CD14-positive monocyte (primary cell): ENCODE measurements around the gene EPB41L2. TPM values are rescaled to one million over a fixed set of nuclear protein-coding genes. Genes with fewer than 3 reads are reported as not detected.

ENCODE experiments used
- DNase-seq, 3 donors: peaks; one replicate each; pipeline ENCODE4 v3.0.0-alpha.2; 2011 to 2022
- H2AFZ ChIP-seq: 2 replicates; pipeline ENCODE4 v1.6.0; 2012; ENCODE audit warnings: mild to moderate bottlenecking, low read depth, low read length, inconsistent platforms; ENCODE audit not compliant: insufficient read depth, poor library complexity, severe bottlenecking
- H3K27ac ChIP-seq, 2 donors: 1 replicate in 1 of 2; 2 replicates in 1 of 2; pipeline ENCODE4 v1.5.1; 2012 to 2013; ENCODE audit warnings: low read length in 2 of 2, control low read depth in 1 of 2, inconsistent platforms in 1 of 2, low read depth in 1 of 2, mild to moderate bottlenecking in 1 of 2
- H3K27me3 ChIP-seq, 2 donors: one replicate each; pipeline versions ENCODE4 v1.6.0 to v1.6.1; 2011 to 2013; ENCODE audit warnings: low read length in 2 of 2; ENCODE audit not compliant: control insufficient read depth in 2 of 2, insufficient read depth in 2 of 2
- H3K36me3 ChIP-seq, 2 donors: replicated peaks in 1 of 2; 1 replicate in 1 of 2; 2 replicates in 1 of 2; pipeline versions ENCODE4 v1.5.1 to v1.6.1; 2012 to 2013; ENCODE audit warnings: low read length in 2 of 2, control low read depth in 1 of 2, inconsistent platforms in 1 of 2, mild to moderate bottlenecking in 1 of 2; ENCODE audit not compliant: insufficient read depth in 2 of 2, control insufficient read depth in 1 of 2
- H3K4me1 ChIP-seq, 2 donors: 1 replicate in 1 of 2; 2 replicates in 1 of 2; pipeline versions ENCODE4 v1.5.1 to v1.6.1; 2012 to 2013; ENCODE audit warnings: low read length in 2 of 2, control low read depth in 1 of 2, inconsistent platforms in 1 of 2, mild to moderate bottlenecking in 1 of 2, moderate library complexity in 1 of 2; ENCODE audit not compliant: insufficient read depth in 2 of 2, control insufficient read depth in 1 of 2
- H3K4me2 ChIP-seq: replicated peaks from 2 replicates; pipeline ENCODE3; 2012; ENCODE audit warnings: low read length, moderate library complexity, mild to moderate bottlenecking; ENCODE audit not compliant: poor library complexity, severe bottlenecking; ENCODE audit errors: extremely low read depth
- H3K4me3 ChIP-seq, 3 experiments: fragments of 200-600 bp in 1 of 3; sonication (generic) in 1 of 3; replicated peaks in 1 of 3; 1 replicate in 2 of 3; 2 replicates in 1 of 3; pipeline ENCODE4 v1.5.1; 2011 to 2013; ENCODE audit warnings: low read length in 3 of 3, mild to moderate bottlenecking in 3 of 3, control low read depth in 2 of 3, low read depth in 2 of 3, inconsistent platforms in 1 of 3, moderate library complexity in 1 of 3
- H3K79me2 ChIP-seq: 2 replicates; pipeline ENCODE4 v1.6.0; 2012; ENCODE audit warnings: mild to moderate bottlenecking, control low read depth, inconsistent platforms, low read length, moderate library complexity; ENCODE audit not compliant: insufficient read depth
- H3K9ac ChIP-seq: 2 replicates; pipeline ENCODE4 v1.6.0; 2017; ENCODE audit warnings: low read length, mild to moderate bottlenecking; ENCODE audit not compliant: insufficient read depth, poor library complexity, severe bottlenecking
- H3K9me3 ChIP-seq, 2 donors: replicated peaks in 1 of 2; 1 replicate in 1 of 2; 2 replicates in 1 of 2; pipeline versions ENCODE4 v1.5.1 to v1.6.1; 2012 to 2013; ENCODE audit warnings: low read length in 2 of 2, control low read depth in 1 of 2; ENCODE audit not compliant: control insufficient read depth in 1 of 2, insufficient read depth in 1 of 2
- H4K20me1 ChIP-seq: 2 replicates; pipeline ENCODE4 v1.6.0; 2012; ENCODE audit warnings: mild to moderate bottlenecking, low read length, control low read depth, moderate library complexity; ENCODE audit not compliant: insufficient read depth
- H3K27ac Mint-ChIP-seq, 7 donors: one replicate each; pipeline ENCODE4 v1.8.0; 2020; ENCODE audit warnings: mild to moderate bottlenecking in 7 of 7, mixed read lengths in 7 of 7, moderate library complexity in 6 of 7, inconsistent platforms in 2 of 7
- H3K27me3 Mint-ChIP-seq, 3 donors: one replicate each; pipeline ENCODE4 v1.8.0; 2021 to 2022; ENCODE audit warnings: low read depth in 3 of 3, mild to moderate bottlenecking in 3 of 3, mixed read lengths in 3 of 3, moderate library complexity in 3 of 3, inconsistent platforms in 1 of 3
- H3K36me3 Mint-ChIP-seq, 2 donors: one replicate each; pipeline ENCODE4 v1.8.0; 2020; ENCODE audit warnings: mixed read lengths in 2 of 2, inconsistent platforms in 1 of 2, mild to moderate bottlenecking in 1 of 2
- H3K4me1 Mint-ChIP-seq: one replicate; pipeline ENCODE4 v1.8.0; 2020; ENCODE audit warnings: mild to moderate bottlenecking, mixed read lengths
- H3K4me3 Mint-ChIP-seq, 2 donors: one replicate each; pipeline ENCODE4 v1.8.0; 2020; ENCODE audit warnings: mild to moderate bottlenecking in 2 of 2, mixed read lengths in 2 of 2, moderate library complexity in 1 of 2
- H3K9me3 Mint-ChIP-seq, 7 donors: one replicate each; pipeline ENCODE4 v1.8.0; 2020 to 2022; ENCODE audit warnings: mixed read lengths in 7 of 7, mild to moderate bottlenecking in 6 of 7, moderate library complexity in 6 of 7, inconsistent platforms in 2 of 7
- WGBS: methylation state at CpG from one replicate; pipeline ENCODE4 v1.1.5; 2013; ENCODE audit warnings: missing lambda C conversion rate; ENCODE audit not compliant: insufficient coverage; 5-methylcytosine and 5-hydroxymethylcytosine counted together
- intact Hi-C, 2 donors: fragments of 100-400 bp; cut with micrococcal nuclease; formaldehyde crosslinking; loops; one replicate each; pipeline versions ENCODE4 v1.15.0 to v1.15.1; 2023
- polyA plus RNA-seq, 3 donors: library from polyadenylated mRNA; depleted of rRNA in 1 of 3; unstranded in 2 of 3; stranded (reverse) in 1 of 3; fragments of 300-500 nt in 2 of 3; fragments of >200 nt in 1 of 3; fragmentation: Illumina TruSeq in 2 of 3; gene quantifications; 1 replicate in 2 of 3; 2 replicates in 1 of 3; pipeline ENCODE4 v1.2.3, GENCODE V29; 2012 to 2021
- TF ChIP-seq, protein P1 (sequence below): fragments of 200-600 bp; IDR thresholded peaks from one replicate; pipeline ENCODE4 v1.8.0; 2022; ENCODE audit warnings: antibody characterized with exemption, mild to moderate bottlenecking

EPB41L2 gene
- polyA plus RNA-seq, 3 donors, result 3.4 to 7.2 (median 4.6) TPM

DNA sequence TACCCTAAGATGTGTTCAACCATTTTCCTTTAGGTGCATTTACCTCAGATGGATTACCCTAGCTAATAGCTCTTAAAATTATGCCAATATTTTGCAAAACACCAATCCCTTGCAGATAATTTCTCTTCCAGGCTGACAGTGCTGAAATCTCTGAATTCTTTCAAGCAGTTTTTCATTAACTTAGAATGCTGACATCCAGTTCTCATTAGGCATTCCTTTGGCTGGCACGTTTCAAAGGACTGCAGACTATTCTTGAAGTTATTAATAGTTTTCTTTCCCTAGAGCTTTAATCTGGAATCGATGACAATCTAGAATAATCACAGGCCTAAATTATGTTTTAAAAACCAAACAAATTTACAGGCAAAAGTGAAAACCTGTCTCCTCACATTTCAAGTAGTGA lies 167.5 kb downstream of the EPB41L2 start:
- WGBS, result no CpG with 5 or more reads among the region's 2 CpGs
- H3K4me3 Mint-ChIP-seq, result no peak overlapping the region
- TF ChIP-seq, protein P1, sequence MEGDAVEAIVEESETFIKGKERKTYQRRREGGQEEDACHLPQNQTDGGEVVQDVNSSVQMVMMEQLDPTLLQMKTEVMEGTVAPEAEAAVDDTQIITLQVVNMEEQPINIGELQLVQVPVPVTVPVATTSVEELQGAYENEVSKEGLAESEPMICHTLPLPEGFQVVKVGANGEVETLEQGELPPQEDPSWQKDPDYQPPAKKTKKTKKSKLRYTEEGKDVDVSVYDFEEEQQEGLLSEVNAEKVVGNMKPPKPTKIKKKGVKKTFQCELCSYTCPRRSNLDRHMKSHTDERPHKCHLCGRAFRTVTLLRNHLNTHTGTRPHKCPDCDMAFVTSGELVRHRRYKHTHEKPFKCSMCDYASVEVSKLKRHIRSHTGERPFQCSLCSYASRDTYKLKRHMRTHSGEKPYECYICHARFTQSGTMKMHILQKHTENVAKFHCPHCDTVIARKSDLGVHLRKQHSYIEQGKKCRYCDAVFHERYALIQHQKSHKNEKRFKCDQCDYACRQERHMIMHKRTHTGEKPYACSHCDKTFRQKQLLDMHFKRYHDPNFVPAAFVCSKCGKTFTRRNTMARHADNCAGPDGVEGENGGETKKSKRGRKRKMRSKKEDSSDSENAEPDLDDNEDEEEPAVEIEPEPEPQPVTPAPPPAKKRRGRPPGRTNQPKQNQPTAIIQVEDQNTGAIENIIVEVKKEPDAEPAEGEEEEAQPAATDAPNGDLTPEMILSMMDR, result no peak

DNA sequence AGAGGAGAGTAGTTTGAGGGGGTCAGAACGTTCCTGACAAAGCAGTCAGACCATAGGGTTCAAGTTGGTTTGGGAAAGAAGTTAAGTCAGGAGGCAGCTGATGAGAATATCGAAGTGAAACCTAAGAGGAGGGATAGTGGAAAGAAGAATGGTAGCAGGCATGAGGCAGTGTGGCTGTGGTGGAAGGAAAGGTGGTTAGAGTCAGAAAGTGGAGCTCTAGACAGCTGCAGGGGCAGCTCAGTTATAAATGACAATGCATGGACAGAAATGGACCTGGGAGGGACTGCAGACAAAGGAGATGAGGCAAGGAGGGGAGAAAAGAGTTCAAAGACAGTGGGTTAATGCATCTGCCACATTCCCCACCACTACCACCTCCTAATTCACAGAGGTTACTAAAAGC lies 169.3 kb downstream of the EPB41L2 start:
- peaks cover 3% of the 10 kb centered on the region in 2 donors for H3K36me3 Mint-ChIP-seq
- peaks cover 0 to 2% (median 0%) of the 10 kb centered on the region in 3 donors for H3K27me3 Mint-ChIP-seq
- no peak overlapping the region for H3K4me2 ChIP-seq
- H3K4me1 ChIP-seq, result peaks cover 8 to 12% of the 10 kb centered on the region in 2 donors
- H3K36me3 ChIP-seq, result no peaks in the 10 kb centered on the region
- no peaks in the 10 kb centered on the region for H4K20me1 ChIP-seq
- DNase-seq, result no peak
- peaks cover 12% of the 10 kb centered on the region for H3K4me1 Mint-ChIP-seq
- no peaks in the 10 kb centered on the region for H3K79me2 ChIP-seq
- H2AFZ ChIP-seq, result no peak overlapping the region
- H3K9me3 Mint-ChIP-seq, result no peaks in the 10 kb centered on the region
- no peak overlapping the region for H3K4me3 Mint-ChIP-seq
- H3K27ac ChIP-seq, result no peak overlapping the region
- peak overlapping the region in 2 of 7 donors; percentile 7 to 47 for H3K27ac Mint-ChIP-seq
- H3K4me3 ChIP-seq, result no peak overlapping the region
- 96% methylated on average over 2 of the region's 2 CpGs for WGBS
- intact Hi-C loops, result no loop called here
- no peaks in the 10 kb centered on the region for H3K9me3 ChIP-seq
- TF ChIP-seq, protein P1, result no peak
- no peaks in the 10 kb centered on the region for H3K27me3 ChIP-seq
- no peak overlapping the region for H3K9ac ChIP-seq

More for the DNA sequence above, 167.5 kb downstream of the EPB41L2 start:
- Histone ChIP-seq H3K27ac (no peak overlapping the region), H4K20me1 (no peaks in the 10 kb centered on the region), H3K36me3 (no peaks in the 10 kb centered on the region), H3K79me2 (no peaks in the 10 kb centered on the region), H3K27me3 (no peaks in the 10 kb centered on the region), H3K9me3 (no peaks in the 10 kb centered on the region), H3K4me2 (no peak overlapping the region), H3K4me1 (peaks cover 8 to 12% of the 10 kb centered on the region in 2 donors), H2AFZ (no peak overlapping the region), H3K4me3 (no peak overlapping the region), H3K9ac (no peak overlapping the region)
- DNase-seq, result no peak
- Mint-ChIP-seq H3K9me3 (no peaks in the 10 kb centered on the region), H3K36me3 (peaks cover 3 to 6% of the 10 kb centered on the region in 2 donors), H3K27me3 (peaks cover 0 to 2% (median 0%) of the 10 kb centered on the region in 3 donors), H3K4me1 (peaks cover 9% of the 10 kb centered on the region), H3K27ac (no peak overlapping the region)
- intact Hi-C loops, result no loop called here
